Bronchial epithelial cell (primary cell): ENCODE measurements around the gene HIVEP3. TPM values are rescaled to one million over a fixed set of nuclear protein-coding genes. Genes with fewer than 3 reads are reported as not detected.
A peak's percentile ranks its signal among the peaks of the same experiment; 100 is the strongest.

Experiments used
- DNase-seq: peaks from one replicate; pipeline ENCODE4 v3.0.0-alpha.2; 2010; ENCODE audit warnings: low read depth
- FAIRE-seq: peaks from 2 replicates; lab custom pipeline; 2011; peaks lifted over from hg19 to GRCh38; lab: Jason Lieb, UNC
- H3K27me3 ChIP-seq: 2 replicates; pipeline ENCODE4 v1.5.1; 2011; ENCODE audit warnings: low read length; ENCODE audit not compliant: control insufficient read depth, insufficient read depth
- H3K36me3 ChIP-seq: 2 replicates; pipeline ENCODE4 v1.5.1; 2011; ENCODE audit warnings: low read length; ENCODE audit not compliant: control insufficient read depth, insufficient read depth
- H3K4me3 ChIP-seq: 2 replicates; pipeline ENCODE4 v1.5.1; 2011; ENCODE audit warnings: mild to moderate bottlenecking, low read depth, low read length, control low read depth
- total RNA-seq: library from RNA; depleted of rRNA; stranded (reverse); fragments of >200 nt; gene quantifications from 2 replicates; pipeline ENCODE4 v1.2.1, GENCODE V29; 2014
- TF ChIP-seq, protein P1 (sequence below): IDR thresholded peaks from 2 replicates; pipeline ENCODE4 v1.5.1; 2011; ENCODE audit warnings: mild to moderate bottlenecking, moderate library complexity, low read length, control low read depth, inconsistent platforms; ENCODE audit not compliant: insufficient read depth, severe bottlenecking

HIVEP3 gene
- total RNA-seq, 1 donor from 2014 or later, result under 0.01 TPM

DNA sequence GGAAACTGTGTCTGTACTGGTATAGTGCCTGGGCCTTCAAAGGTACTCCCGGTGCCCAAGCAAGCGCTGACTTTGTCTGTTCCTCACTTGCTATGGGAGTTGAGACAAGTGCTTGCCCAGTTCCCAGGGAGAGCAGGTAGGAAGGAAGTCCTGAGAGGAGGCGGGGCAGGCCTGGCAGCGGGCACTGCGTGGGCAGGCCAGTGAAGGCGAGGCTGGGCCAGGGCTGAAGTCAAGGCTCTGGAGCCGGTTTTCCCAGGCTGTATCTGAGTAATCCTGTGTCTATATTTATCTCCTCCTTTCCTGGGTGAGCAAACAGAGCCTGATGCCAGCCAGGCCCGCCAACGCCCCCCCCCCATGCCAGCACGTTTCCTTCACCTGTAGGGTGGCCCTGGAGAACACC is 418.3 kb downstream of the HIVEP3 start:
- FAIRE-seq, result peak; percentile 68
- Histone ChIP-seq H3K27me3 (no peaks in the 10 kb centered on the region), H3K4me3 (peak overlapping the region; percentile 12), H3K36me3 (no peaks in the 10 kb centered on the region)
- TF ChIP-seq, protein P1, sequence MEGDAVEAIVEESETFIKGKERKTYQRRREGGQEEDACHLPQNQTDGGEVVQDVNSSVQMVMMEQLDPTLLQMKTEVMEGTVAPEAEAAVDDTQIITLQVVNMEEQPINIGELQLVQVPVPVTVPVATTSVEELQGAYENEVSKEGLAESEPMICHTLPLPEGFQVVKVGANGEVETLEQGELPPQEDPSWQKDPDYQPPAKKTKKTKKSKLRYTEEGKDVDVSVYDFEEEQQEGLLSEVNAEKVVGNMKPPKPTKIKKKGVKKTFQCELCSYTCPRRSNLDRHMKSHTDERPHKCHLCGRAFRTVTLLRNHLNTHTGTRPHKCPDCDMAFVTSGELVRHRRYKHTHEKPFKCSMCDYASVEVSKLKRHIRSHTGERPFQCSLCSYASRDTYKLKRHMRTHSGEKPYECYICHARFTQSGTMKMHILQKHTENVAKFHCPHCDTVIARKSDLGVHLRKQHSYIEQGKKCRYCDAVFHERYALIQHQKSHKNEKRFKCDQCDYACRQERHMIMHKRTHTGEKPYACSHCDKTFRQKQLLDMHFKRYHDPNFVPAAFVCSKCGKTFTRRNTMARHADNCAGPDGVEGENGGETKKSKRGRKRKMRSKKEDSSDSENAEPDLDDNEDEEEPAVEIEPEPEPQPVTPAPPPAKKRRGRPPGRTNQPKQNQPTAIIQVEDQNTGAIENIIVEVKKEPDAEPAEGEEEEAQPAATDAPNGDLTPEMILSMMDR, result no peak
- DNase-seq, result peak; percentile 95

DNA sequence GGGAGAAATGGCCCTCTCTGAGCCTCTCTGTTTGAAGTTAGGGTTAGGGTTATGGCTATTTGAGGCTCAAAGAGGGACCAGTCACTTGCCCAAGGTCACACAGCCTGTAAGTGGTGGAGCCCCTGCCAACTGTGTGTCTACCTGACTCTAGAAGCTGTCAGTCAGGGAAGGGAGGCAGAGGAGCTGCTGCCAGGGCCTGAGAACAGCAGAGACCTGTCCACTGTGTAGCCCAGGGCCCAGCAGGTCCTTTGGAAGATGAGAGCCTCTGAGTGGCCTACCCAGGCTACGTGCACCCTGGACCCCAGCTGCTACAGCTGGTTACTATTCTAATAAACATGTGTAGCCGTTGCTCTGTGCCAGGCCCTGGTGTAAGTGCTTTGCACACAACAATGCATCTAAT is 419.1 kb downstream of the HIVEP3 start:
- TF ChIP-seq, protein P1, result no peak
- DNase-seq, result no peak
- Histone ChIP-seq H3K27me3 (no peaks in the 10 kb centered on the region), H3K4me3 (no peak overlapping the region), H3K36me3 (no peaks in the 10 kb centered on the region)
- no peak for FAIRE-seq

DNA sequence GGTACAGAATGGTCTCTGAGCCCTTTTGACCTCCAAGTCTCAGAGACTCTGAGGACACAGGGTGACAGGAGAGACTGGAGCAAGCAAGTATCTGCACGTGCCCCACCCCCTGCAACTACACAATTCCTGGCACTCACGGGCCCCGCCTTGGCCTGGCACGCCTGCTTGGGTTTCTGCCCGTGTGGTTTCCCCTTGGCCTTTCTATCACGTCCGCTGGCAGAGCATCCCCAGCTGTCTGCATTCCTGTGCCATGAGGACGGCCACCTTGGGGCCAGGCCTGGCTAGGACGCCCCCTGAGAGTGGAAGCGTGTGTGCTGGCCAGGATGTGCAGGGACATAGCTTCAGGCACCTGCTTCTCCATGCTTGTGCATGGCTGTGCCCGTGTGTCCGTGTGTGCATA is 419.9 kb downstream of the HIVEP3 start:
- no peaks in the 10 kb centered on the region for H3K36me3 ChIP-seq
- TF ChIP-seq, protein P1, result no peak
- no peaks in the 10 kb centered on the region for H3K27me3 ChIP-seq
- H3K4me3 ChIP-seq, result no peak overlapping the region
- no peak for FAIRE-seq
- DNase-seq, result peak; percentile 41

- TF ChIP-seq, protein P1, result no peak
- FAIRE-seq (peak; percentile 94), DNase-seq (peak; percentile 64)
- no peaks in the 10 kb centered on the region for H3K36me3 ChIP-seq
- H3K27me3 ChIP-seq, result no peaks in the 10 kb centered on the region
- H3K4me3 ChIP-seq, result no peak overlapping the region
Observed at GRCh38 chr1:41498391-41498790, 420.3 kb downstream of the HIVEP3 start.

DNA sequence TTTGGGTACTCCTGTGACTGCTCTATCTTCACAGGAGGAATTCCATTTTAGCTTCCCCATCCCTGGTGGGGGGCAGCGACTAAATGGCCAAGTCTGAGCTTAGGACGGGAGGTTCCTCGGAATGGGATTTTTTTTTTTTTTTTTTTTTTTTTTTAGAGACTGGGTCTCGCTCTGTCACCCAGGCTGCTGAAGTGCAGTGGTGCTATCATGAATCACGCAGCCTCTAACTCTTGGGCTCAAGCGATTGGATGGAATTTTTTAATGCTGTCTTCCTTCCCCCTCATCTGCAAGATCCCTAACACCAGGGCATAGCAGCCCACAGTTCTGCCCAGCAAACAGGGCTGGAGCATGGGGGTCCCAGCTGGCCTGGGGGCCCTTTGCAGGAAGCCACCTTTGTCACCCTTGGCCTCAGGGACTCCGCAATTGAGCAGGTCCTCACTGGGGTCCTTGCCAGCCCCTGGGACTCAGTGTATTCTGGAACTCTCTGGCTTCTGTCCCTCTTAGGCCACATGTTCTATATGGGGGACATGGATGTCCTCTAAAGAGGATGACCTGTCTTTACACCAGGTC is 421.2 kb downstream of the HIVEP3 start:
- TF ChIP-seq, protein P1, result no peak
- Histone ChIP-seq H3K36me3 (no peaks in the 10 kb centered on the region), H3K27me3 (no peaks in the 10 kb centered on the region), H3K4me3 (no peak overlapping the region)
- DNase-seq (no peak), FAIRE-seq (no peak)

- TF ChIP-seq, protein P1, result no peak
- Histone ChIP-seq H3K4me3 (no peak overlapping the region), H3K36me3 (no peaks in the 10 kb centered on the region), H3K27me3 (no peaks in the 10 kb centered on the region)
- no peak for DNase-seq
- peak; percentile 66 for FAIRE-seq
Observed at GRCh38 chr1:41497056-41497440, 421.7 kb downstream of the HIVEP3 start.
